OCI-LY7 (cell line): Measurements from ENCODE around the gene REC114. TPM values are rescaled to one million over a fixed set of nuclear protein-coding genes. Genes with fewer than 3 reads are reported as not detected.

Experiments
- BruUV-seq: library from RNA; stranded (reverse); fragments of 400-500 nt; replicated peaks from 2 replicates; lab custom pipeline; 2021; lab: Mats Ljungman, UMichigan
- CTCF ChIA-PET: fragments of 300-600 bp; sonication (Branson Sonifier 250); formaldehyde crosslinking; loops from one replicate; lab custom pipeline; 2022; ENCODE audit warnings: antibody characterized with exemption; ENCODE audit not compliant: unreplicated experiment; lab: Charles Lee
- POLR2A ChIA-PET: fragments of 300-600 bp; sonication (Branson Sonifier 250); formaldehyde crosslinking; loops from one replicate; lab custom pipeline; 2022; ENCODE audit warnings: antibody characterized with exemption; lab: Charles Lee
- DNase-seq: peaks from one replicate; pipeline ENCODE4 v3.0.0-alpha.2; 2015; ENCODE audit warnings: low spot score
- H2AFZ ChIP-seq: fragments of 200-600 bp; sonication (generic), shearing (Covaris generic); 2 replicates; pipeline ENCODE4 v1.6.1; 2014; ENCODE audit warnings: mild to moderate bottlenecking, antibody characterized with exemption, low read length, moderate library complexity
- H3K27ac ChIP-seq: fragments of 200-600 bp; sonication (generic); 2 replicates; pipeline ENCODE4 v1.5.1; 2014; ENCODE audit warnings: mixed run types, low read depth, mild to moderate bottlenecking, moderate library complexity, low read length, inconsistent platforms; ENCODE audit not compliant: poor library complexity, severe bottlenecking
- H3K36me3 ChIP-seq: fragments of 200-600 bp; sonication (generic); 2 replicates; pipeline ENCODE4 v1.6.1; 2014; ENCODE audit warnings: mild to moderate bottlenecking, antibody characterized with exemption, low read length, moderate library complexity, mixed read lengths; ENCODE audit not compliant: insufficient read depth
- H3K4me1 ChIP-seq: fragments of 200-600 bp; sonication (generic); 2 replicates; pipeline ENCODE4 v1.5.1; 2014; ENCODE audit warnings: mild to moderate bottlenecking, low read length; ENCODE audit not compliant: insufficient read depth, poor library complexity, severe bottlenecking
- H3K4me2 ChIP-seq: fragments of 200-600 bp; sonication (generic); 2 replicates; pipeline ENCODE4 v1.6.1; 2014; ENCODE audit warnings: mild to moderate bottlenecking, low read length
- H3K4me3 ChIP-seq: fragments of 200-600 bp; sonication (generic); 2 replicates; pipeline ENCODE4 v1.5.1; 2014; ENCODE audit warnings: mild to moderate bottlenecking, low read depth, low read length; ENCODE audit not compliant: poor library complexity, severe bottlenecking
- H3K79me2 ChIP-seq: fragments of 200-600 bp; sonication (generic); 2 replicates; pipeline ENCODE4 v1.6.1; 2016; ENCODE audit warnings: low read depth, mild to moderate bottlenecking, low read length, moderate library complexity, mixed read lengths; ENCODE audit not compliant: insufficient read depth
- H3K9me2 ChIP-seq: fragments of 200-600 bp; sonication (generic); 2 replicates; pipeline ENCODE4 v1.6.1; 2016; ENCODE audit warnings: mild to moderate bottlenecking, low read length, mixed read lengths; ENCODE audit not compliant: insufficient read depth
- H3K9me3 ChIP-seq: fragments of 200-600 bp; sonication (generic); 2 replicates; pipeline ENCODE4 v1.6.1; 2014; ENCODE audit warnings: mild to moderate bottlenecking, mixed run types, low read length, mixed read lengths
- H4K20me1 ChIP-seq: fragments of 200-600 bp; sonication (generic); 2 replicates; pipeline ENCODE4 v1.6.1; 2014; ENCODE audit warnings: mild to moderate bottlenecking, antibody characterized with exemption, low read length, moderate library complexity, mixed read lengths; ENCODE audit not compliant: insufficient read depth
- CTCF ChIP-seq: fragments of 200-600 bp; sonication (generic); conservative IDR thresholded peaks from 2 replicates; pipeline ENCODE4 v1.5.1; 2014; ENCODE audit warnings: mild to moderate bottlenecking, antibody characterized with exemption, low read length, moderate library complexity, mixed read lengths
- EZH2phosphoT487 ChIP-seq: fragments of 200-600 bp; sonication (generic); IDR thresholded peaks from 2 replicates; pipeline ENCODE4 v1.6.1; 2018; ENCODE audit warnings: low read depth, borderline replicate concordance, mild to moderate bottlenecking, mixed run types, antibody characterized with exemption, low read length, moderate library complexity, mixed read lengths
- intact Hi-C: fragments of 100-400 bp; cut with micrococcal nuclease; formaldehyde crosslinking; loops from one replicate; pipeline ENCODE4 v1.10.0; 2022; ENCODE audit not compliant: unreplicated experiment
- total RNA-seq, 2 experiments: library from RNA; depleted of rRNA in 1 of 2; stranded (reverse); fragments of >200 nt in 1 of 2; shearing (Covaris generic) in 1 of 2; gene quantifications; 2 replicates each; pipeline ENCODE4 v1.2.3, GENCODE V29; 2014 to 2022

Gene REC114
- total RNA-seq, 2 experiments from 2014 or later = not detected

- TF ChIP-seq EZH2phosphoT487 (no peak), CTCF (no peak)
- H3K4me2 ChIP-seq = no peak overlapping the region
- no peaks in the 10 kb centered on the region for H4K20me1 ChIP-seq
- no peak for DNase-seq
- H3K36me3 ChIP-seq = peaks cover 83% of the 10 kb centered on the region
- intact Hi-C loops = no loop called here
- H3K9me2 ChIP-seq = no peaks in the 10 kb centered on the region
- BruUV-seq = no TSS peak
- no peaks in the 10 kb centered on the region for H3K4me1 ChIP-seq
- no peak overlapping the region for H2AFZ ChIP-seq
- ChIA-PET POLR2A (interaction anchor here (0.5 kb wide), 1 partner anchor 47 kb away, joined by 3 read pairs; no protein-coding TSS in a partner anchor), CTCF (interaction anchor here (1.4 kb wide), 1 partner anchor 65 kb away, joined by 3 read pairs; no protein-coding TSS in a partner anchor)
- H3K27ac ChIP-seq = no peak overlapping the region
- no peak overlapping the region for H3K4me3 ChIP-seq
- no peaks in the 10 kb centered on the region for H3K79me2 ChIP-seq
- H3K9me3 ChIP-seq = no peaks in the 10 kb centered on the region
Observed at GRCh38 chr15:73571346-73571745, 128.4 kb downstream of the REC114 start.

GRCh38 chr15:73572296-73572695, 129.3 kb downstream of the REC114 start:
- ChIA-PET POLR2A (no interaction called here), CTCF (no interaction called here)
- no peaks in the 10 kb centered on the region for H3K4me1 ChIP-seq
- peaks cover 80% of the 10 kb centered on the region for H3K36me3 ChIP-seq
- no peaks in the 10 kb centered on the region for H3K9me2 ChIP-seq
- no TSS peak for BruUV-seq
- no peak overlapping the region for H2AFZ ChIP-seq
- no peak overlapping the region for H3K4me3 ChIP-seq
- H3K9me3 ChIP-seq = no peaks in the 10 kb centered on the region
- no peak for DNase-seq
- intact Hi-C loops = no loop called here
- no peaks in the 10 kb centered on the region for H4K20me1 ChIP-seq
- H3K27ac ChIP-seq = no peak overlapping the region
- TF ChIP-seq CTCF (no peak), EZH2phosphoT487 (no peak)
- no peak overlapping the region for H3K4me2 ChIP-seq
- H3K79me2 ChIP-seq = no peaks in the 10 kb centered on the region

GRCh38 chr15:73573037-73573436, 130.1 kb downstream of the REC114 start:
- Histone ChIP-seq H3K9me2 (no peaks in the 10 kb centered on the region), H4K20me1 (no peaks in the 10 kb centered on the region), H3K4me1 (no peaks in the 10 kb centered on the region), H3K9me3 (no peaks in the 10 kb centered on the region), H3K79me2 (no peaks in the 10 kb centered on the region), H2AFZ (no peak overlapping the region), H3K4me3 (no peak overlapping the region), H3K36me3 (peaks cover 76% of the 10 kb centered on the region), H3K4me2 (no peak overlapping the region), H3K27ac (no peak overlapping the region)
- POLR2A ChIA-PET = no interaction called here
- no TSS peak for BruUV-seq
- TF ChIP-seq EZH2phosphoT487 (no peak), CTCF (no peak)
- CTCF ChIA-PET = no interaction called here
- intact Hi-C loops = no loop called here
- DNase-seq = no peak
